ENCODE results near the gene NAALADL2.

DNA sequence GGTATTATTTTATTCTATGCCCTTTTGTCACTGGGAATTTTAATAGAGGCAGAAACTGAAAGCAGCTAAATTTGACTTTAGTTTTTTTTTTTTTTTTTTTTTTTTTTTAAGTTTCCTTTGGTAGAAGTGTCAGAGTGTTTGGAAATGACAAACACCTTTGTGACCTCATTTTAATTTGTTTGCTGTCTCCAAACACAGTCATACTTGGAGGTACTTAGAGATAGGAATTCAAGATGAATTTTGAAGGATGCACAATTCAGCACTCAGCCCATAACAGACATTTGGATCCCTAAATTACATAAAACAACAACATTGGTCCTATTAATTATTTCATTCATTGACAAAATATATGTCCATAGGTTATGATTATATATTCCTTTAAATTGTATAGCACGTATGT lies 43.4 kb upstream of the NAALADL2 start:
- TF ChIP-seq, protein P1, sequence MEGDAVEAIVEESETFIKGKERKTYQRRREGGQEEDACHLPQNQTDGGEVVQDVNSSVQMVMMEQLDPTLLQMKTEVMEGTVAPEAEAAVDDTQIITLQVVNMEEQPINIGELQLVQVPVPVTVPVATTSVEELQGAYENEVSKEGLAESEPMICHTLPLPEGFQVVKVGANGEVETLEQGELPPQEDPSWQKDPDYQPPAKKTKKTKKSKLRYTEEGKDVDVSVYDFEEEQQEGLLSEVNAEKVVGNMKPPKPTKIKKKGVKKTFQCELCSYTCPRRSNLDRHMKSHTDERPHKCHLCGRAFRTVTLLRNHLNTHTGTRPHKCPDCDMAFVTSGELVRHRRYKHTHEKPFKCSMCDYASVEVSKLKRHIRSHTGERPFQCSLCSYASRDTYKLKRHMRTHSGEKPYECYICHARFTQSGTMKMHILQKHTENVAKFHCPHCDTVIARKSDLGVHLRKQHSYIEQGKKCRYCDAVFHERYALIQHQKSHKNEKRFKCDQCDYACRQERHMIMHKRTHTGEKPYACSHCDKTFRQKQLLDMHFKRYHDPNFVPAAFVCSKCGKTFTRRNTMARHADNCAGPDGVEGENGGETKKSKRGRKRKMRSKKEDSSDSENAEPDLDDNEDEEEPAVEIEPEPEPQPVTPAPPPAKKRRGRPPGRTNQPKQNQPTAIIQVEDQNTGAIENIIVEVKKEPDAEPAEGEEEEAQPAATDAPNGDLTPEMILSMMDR (IDR thresholded peaks at IDR 0.05; ENCODE audit: borderline replicate concordance, extremely low read depth, low read length, poor library complexity, severe bottlenecking): no peak
- TF ChIP-seq EZH2 (IDR thresholded peaks at IDR 0.05; ENCODE audit: borderline replicate concordance, low read depth, low read length, severe bottlenecking): no peak

All from DND-41 (cell line).